GM12878 (cell line): ENCODE data around the gene OR1L8. TPM values are rescaled to one million over a fixed set of nuclear protein-coding genes. Genes with fewer than 3 reads are reported as not detected.

Experiments used
- ATAC-seq: fragments of 200-7000 bp; cut with Tn5 transposase; 3 replicates; pipeline ENCODE4 v1.9.1; 2020; ENCODE audit warnings: mild to moderate bottlenecking, moderate library complexity
- BruUV-seq: library from RNA; stranded (reverse); fragments of 400-500 nt; replicated peaks from 2 replicates; lab custom pipeline; 2021; lab: Mats Ljungman, UMichigan
- CTCF ChIA-PET: fragments of 300-600 bp; sonication (Branson Sonifier 250); formaldehyde crosslinking; extraction: SDS; loops from one replicate; lab custom pipeline; 2021; ENCODE audit warnings: inconsistent platforms; lab: Yijun Ruan, JAX
- POLR2A ChIA-PET: fragments of 350-600 bp; formaldehyde crosslinking; extraction: SDS; loops from one replicate; lab custom pipeline; 2021; ENCODE audit warnings: inconsistent platforms; lab: Charles Lee
- RAD21 ChIA-PET: fragments of 300-600 bp; sonication (Branson Sonifier 250); formaldehyde crosslinking; loops from one replicate; lab custom pipeline; 2023; ENCODE audit warnings: antibody characterized with exemption; ENCODE audit not compliant: unreplicated experiment; lab: Charles Lee
- SMC1A ChIA-PET: fragments of 300-600 bp; sonication (Branson Sonifier 250); formaldehyde crosslinking; loops from one replicate; lab custom pipeline; 2023; ENCODE audit not compliant: unreplicated experiment, uncharacterized antibody; lab: Charles Lee
- DNase-seq: peaks from one replicate; pipeline ENCODE4 v3.0.0-alpha.2; 2011; ENCODE audit warnings: low read depth, low spot score
- FAIRE-seq: peaks from 3 replicates; lab custom pipeline; 2011; peaks lifted over from hg19 to GRCh38; lab: Jason Lieb, UNC
- H2AFZ ChIP-seq: 2 replicates; pipeline ENCODE4 v1.6.0; 2011; ENCODE audit warnings: low read depth, low read length, control low read depth; ENCODE audit not compliant: control insufficient read depth
- H3K27ac ChIP-seq: 2 replicates; pipeline ENCODE4 v1.5.1; 2011; ENCODE audit warnings: control low read depth; ENCODE audit not compliant: control insufficient read depth, insufficient read depth
- H3K27me3 ChIP-seq, 2 experiments: replicated peaks in 1 of 2; 2 replicates each; pipeline versions ENCODE4 v1.6.0 to v1.6.1; 2011; ENCODE audit warnings: low read length in 1 of 2; ENCODE audit not compliant: control insufficient read depth in 2 of 2, insufficient read depth in 2 of 2
- H3K36me3 ChIP-seq, 2 experiments: 2 replicates each; pipeline ENCODE4 v1.5.1; 2011; ENCODE audit warnings: low read length in 1 of 2; ENCODE audit not compliant: control insufficient read depth in 2 of 2, insufficient read depth in 2 of 2
- H3K4me1 ChIP-seq: 2 replicates; pipeline ENCODE4 v1.6.1; 2011; ENCODE audit warnings: mild to moderate bottlenecking, low read length, moderate library complexity, mixed read lengths; ENCODE audit not compliant: control insufficient read depth, insufficient read depth
- H3K4me2 ChIP-seq: 2 replicates; pipeline ENCODE4 v1.6.0; 2011; ENCODE audit warnings: control low read depth; ENCODE audit not compliant: control insufficient read depth, insufficient read depth
- H3K4me3 ChIP-seq: fragments of 200-600 bp; sonication (generic); 2 replicates; pipeline ENCODE4 v1.5.1; 2016
- H3K79me2 ChIP-seq: 2 replicates; pipeline ENCODE4 v1.6.0; 2011; ENCODE audit warnings: low read length; ENCODE audit not compliant: control insufficient read depth, insufficient read depth
- H3K9ac ChIP-seq: 2 replicates; pipeline ENCODE4 v1.8.0; 2011; ENCODE audit warnings: low read length, control low read depth, mixed read lengths; ENCODE audit not compliant: control insufficient read depth, insufficient read depth
- H3K9me3 ChIP-seq: replicated peaks from 3 replicates; pipeline ENCODE4 v1.5.1; 2011; ENCODE audit warnings: mild to moderate bottlenecking, low read length; ENCODE audit not compliant: control insufficient read depth, insufficient read depth
- H4K20me1 ChIP-seq: 2 replicates; pipeline ENCODE4 v1.6.0; 2011; ENCODE audit not compliant: control insufficient read depth, insufficient read depth
- CBX3 ChIP-seq: fragments of 200-600 bp; sonication (generic); IDR thresholded peaks from 2 replicates; pipeline ENCODE4 v1.6.1; 2016; ENCODE audit warnings: low read depth, borderline replicate concordance
- CEBPB ChIP-seq, 2 experiments: fragments of 150-350 bp in 1 of 2; IDR thresholded peaks; 2 replicates each; pipeline ENCODE4 v1.6.1; 2012 to 2014; ENCODE audit warnings: low read depth in 2 of 2, low read length in 2 of 2, borderline replicate concordance in 1 of 2, inconsistent platforms in 1 of 2
- CUX1 ChIP-seq: IDR thresholded peaks from 2 replicates; pipeline ENCODE4 v1.6.1; 2012; ENCODE audit warnings: improper control_type of control experiment, low read depth, low read length; ENCODE audit not compliant: insufficient replicate concordance
- FOXM1 ChIP-seq: IDR thresholded peaks from 2 replicates; pipeline ENCODE4 v1.6.1; 2012; ENCODE audit warnings: low read depth, mild to moderate bottlenecking, inconsistent platforms, low read length, moderate library complexity
- HDAC2 ChIP-seq: fragments of 200-600 bp; sonication (generic); IDR thresholded peaks from 2 replicates; pipeline ENCODE4 v1.6.1; 2017
- HDGF ChIP-seq: fragments of 450-650 bp; IDR thresholded peaks from 2 replicates; pipeline ENCODE4 v1.6.1; 2016; ENCODE audit warnings: antibody characterized with exemption
- IKZF1 ChIP-seq: fragments of 450-650 bp; conservative IDR thresholded peaks from 2 replicates; pipeline ENCODE4 v1.6.1; 2017; ENCODE audit warnings: antibody characterized with exemption, mild to moderate bottlenecking
- MAX ChIP-seq: IDR thresholded peaks from 2 replicates; pipeline ENCODE4 v1.6.1; 2012; ENCODE audit warnings: low read depth, low read length, improper control_type of control experiment
- POLR2A ChIP-seq: IDR thresholded peaks from 2 replicates; pipeline ENCODE4 v1.6.1; 2011; ENCODE audit warnings: low read depth, mild to moderate bottlenecking, low read length
- ZBTB11 ChIP-seq: fragments of 450-650 bp; formaldehyde crosslinking; IDR thresholded peaks from 2 replicates; pipeline ENCODE4 v1.5.0; 2022; ENCODE audit warnings: mild to moderate bottlenecking, missing genetic modification characterization
- ZBTB4 ChIP-seq: fragments of 450-650 bp; formaldehyde crosslinking; IDR thresholded peaks from 2 replicates; pipeline ENCODE4 v1.4.0; 2022; ENCODE audit warnings: mild to moderate bottlenecking, moderate library complexity
- WGBS: methylation state at CpG from one replicate; pipeline ENCODE4 v1.1.6; 2016; ENCODE audit warnings: low lambda C conversion rate; ENCODE audit not compliant: insufficient replicate concordance, insufficient coverage; ENCODE audit errors: missing lambda C conversion rate; 5-methylcytosine and 5-hydroxymethylcytosine counted together
- in situ Hi-C: fragments of 300-500 bp; cut with MboI; formaldehyde crosslinking; loops from 9 replicates; pipeline ENCODE4 v1.14.3; 2018; ENCODE audit warnings: mixed read lengths
- intact Hi-C: fragments of 100-400 bp; cut with micrococcal nuclease; formaldehyde crosslinking; loops from one replicate; pipeline ENCODE4 v1.14.2; 2022; ENCODE audit not compliant: unreplicated experiment
- polyA plus RNA-seq, 11 experiments: library from polyadenylated mRNA; depleted of rRNA in 4 of 11; unstranded in 6 of 11; stranded (reverse) in 5 of 11; fragments of >200 nt; fragmentation: Nextera tagmentation in 4 of 11; fragmentation: Illumina TruSeq in 1 of 11; extraction: Ambion mirVana in 4 of 11; extraction: Trizol in 1 of 11; gene quantifications; 1 replicate in 1 of 11; 2 replicates in 10 of 11; pipeline versions ENCODE4 v1.2.1 to v1.2.3, GENCODE V29; 2011 to 2016; ENCODE audit warnings: inconsistent platforms in 2 of 11, missing spikeins in 2 of 11, low read depth in 1 of 11
- total RNA-seq, 4 experiments: library from RNA; depleted of rRNA in 3 of 4; stranded (reverse); fragments of >200 nt in 3 of 4; fragmentation: Illumina TruSeq in 1 of 4; extraction: Trizol in 1 of 4; gene quantifications; 2 replicates each; pipeline versions ENCODE4 v1.2.1 to v1.2.3, GENCODE V29; 2013 to 2021
- TF ChIP-seq, protein P1 (sequence below): fragments of 450-650 bp; IDR thresholded peaks from 2 replicates; pipeline ENCODE4 v1.6.1; 2016; ENCODE audit warnings: mild to moderate bottlenecking

The OR1L8 gene
- total and polyA plus RNA-seq, 10 of the 15 experiments (the other 5 are each of a cell fraction or from before 2014, with no cell fraction given): not detected

- WGBS: 56% methylated on average over 4 of the region's 4 CpGs
- no peak for DNase-seq
- Histone ChIP-seq H3K4me1 (no peaks in the 10 kb centered on the region), H3K79me2 (no peaks in the 10 kb centered on the region), H2AFZ (no peak within 1 kb of the TSS), H3K9ac (no peak within 1 kb of the TSS), H3K9me3 (no peaks in the 10 kb centered on the region), H3K4me3 (no peak within 1 kb of the TSS), H3K27me3 (no peaks in the 10 kb centered on the region), H3K36me3 (no peaks in the 10 kb centered on the region), H3K4me2 (no peak within 1 kb of the TSS), H3K27ac (no peak within 1 kb of the TSS), H4K20me1 (no peaks in the 10 kb centered on the region)
- ChIA-PET RAD21 (no interaction called here), CTCF (no interaction called here), POLR2A (no interaction called here), SMC1A (no interaction called here)
- FAIRE-seq: no peak
- intact Hi-C loops (no loop called here), in situ Hi-C loops (no loop called here)
- ATAC-seq: no peak
- BruUV-seq: no TSS peak
- TF ChIP-seq CEBPB (IDR thresholded peaks at IDR 0.05; ENCODE audit: borderline replicate concordance in 1 of 2, low read depth in 2 of 2, low read length in 2 of 2) (no peak), MAX (no peak), ZBTB4 (CRISPR knock-in tag) (no peak), CBX3 (no peak), FOXM1 (no peak), POLR2A (no peak), ZBTB11 (CRISPR knock-in tag) (no peak), CUX1 (no peak), HDAC2 (no peak), HDGF (no peak), IKZF1 (no peak)
- TF ChIP-seq, protein P1, sequence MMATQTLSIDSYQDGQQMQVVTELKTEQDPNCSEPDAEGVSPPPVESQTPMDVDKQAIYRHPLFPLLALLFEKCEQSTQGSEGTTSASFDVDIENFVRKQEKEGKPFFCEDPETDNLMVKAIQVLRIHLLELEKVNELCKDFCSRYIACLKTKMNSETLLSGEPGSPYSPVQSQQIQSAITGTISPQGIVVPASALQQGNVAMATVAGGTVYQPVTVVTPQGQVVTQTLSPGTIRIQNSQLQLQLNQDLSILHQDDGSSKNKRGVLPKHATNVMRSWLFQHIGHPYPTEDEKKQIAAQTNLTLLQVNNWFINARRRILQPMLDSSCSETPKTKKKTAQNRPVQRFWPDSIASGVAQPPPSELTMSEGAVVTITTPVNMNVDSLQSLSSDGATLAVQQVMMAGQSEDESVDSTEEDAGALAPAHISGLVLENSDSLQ: no peak
Observed at GRCh38 chr9:122518841-122519240, 64.3 kb downstream of the OR1L8 start, which contains the start of gene OR1J4. OR1J4 (plus strand) TSS chr9:122519141; CDS start chr9:122519141, 0 bp downstream.
